ENCODE measurements around the gene FOXM1. TPM values are rescaled to one million over a fixed set of nuclear protein-coding genes. Genes with fewer than 3 reads are reported as not detected.

FOXM1 gene
- total and polyA plus RNA-seq, 12 donors, result 0.79 to 8.6 (median 2.3) TPM

GRCh38 chr12:2826036-2826435 lies 50.9 kb downstream of the FOXM1 start:
- Histone ChIP-seq H3K9me3 (replicated peaks in 1 of 3) (no peaks in the 10 kb centered on the region), H3K36me3 (replicated peaks in 1 of 2) (peaks cover 0 to 88% of the 10 kb centered on the region in 2 donors), H3K27me3 (no peaks in the 10 kb centered on the region), H3K4me1 (replicated peaks in 1 of 2) (no peaks in the 10 kb centered on the region), H3K27ac (no peak overlapping the region), H3K4me3 (no peak overlapping the region)
- no peak for DNase-seq
- TF ChIP-seq CTCF (IDR thresholded peaks at IDR 0.05) (no peak), POLR2A (IDR thresholded peaks at IDR 0.05) (no peak)
- WGBS, 4 donors, result 91 to 97% (median 95%) methylated on average over 3 of the region's 3 CpGs
- intact Hi-C loops (cut with DNase I), result no loop called here

GRCh38 chr12:2825132-2825531 lies 51.8 kb downstream of the FOXM1 start:
- DNase-seq, result no peak
- no peak for TF ChIP-seq POLR2A (IDR thresholded peaks at IDR 0.05)
- no peak for TF ChIP-seq CTCF (IDR thresholded peaks at IDR 0.05)
- intact Hi-C loops (cut with DNase I), result no loop called here
- WGBS, 4 donors, result 78 to 86% (median 84%) methylated on average over 4 of the region's 4 CpGs
- no peaks in the 10 kb centered on the region for H3K9me3 ChIP-seq (replicated peaks in 1 of 3)
- H3K36me3 ChIP-seq (replicated peaks in 1 of 2), result peaks cover 0 to 91% of the 10 kb centered on the region in 2 donors
- no peak overlapping the region for H3K4me3 ChIP-seq
- no peaks in the 10 kb centered on the region for H3K27me3 ChIP-seq
- H3K27ac ChIP-seq, result no peak overlapping the region
- H3K4me1 ChIP-seq (replicated peaks in 1 of 2), result no peaks in the 10 kb centered on the region

GRCh38 chr12:2824541-2824940 lies 52.4 kb downstream of the FOXM1 start:
- H3K27ac ChIP-seq, result no peak overlapping the region

GRCh38 chr12:2823483-2823882 lies 53.5 kb downstream of the FOXM1 start:
- Histone ChIP-seq H3K4me3 (no peak overlapping the region), H3K27me3 (no peaks in the 10 kb centered on the region), H3K27ac (no peak overlapping the region), H3K36me3 (replicated peaks in 1 of 2) (peaks cover 0 to 100% of the 10 kb centered on the region in 2 donors), H3K4me1 (replicated peaks in 1 of 2) (no peaks in the 10 kb centered on the region), H3K9me3 (replicated peaks in 1 of 3) (no peaks in the 10 kb centered on the region)
- 71 to 75% (median 74%) methylated on average over 7 of the region's 7 CpGs for WGBS, 4 donors
- no peak for DNase-seq
- intact Hi-C loops (cut with DNase I), result no loop called here
- TF ChIP-seq CTCF (IDR thresholded peaks at IDR 0.05) (no peak), POLR2A (IDR thresholded peaks at IDR 0.05) (no peak)

More at GRCh38 chr12:2824541-2824940, 52.4 kb downstream of the FOXM1 start:
- Histone ChIP-seq H3K9me3 (replicated peaks in 1 of 3) (no peaks in the 10 kb centered on the region), H3K4me3 (no peak overlapping the region), H3K36me3 (replicated peaks in 1 of 2) (peaks cover 0 to 95% of the 10 kb centered on the region in 2 donors), H3K27me3 (no peaks in the 10 kb centered on the region), H3K4me1 (replicated peaks in 1 of 2) (no peaks in the 10 kb centered on the region)
- intact Hi-C loops (cut with DNase I), result no loop called here
- no peak for DNase-seq
- WGBS, 4 donors, result 76 to 89% (median 82%) methylated on average over 6 of the region's 6 CpGs
- no peak for TF ChIP-seq CTCF (IDR thresholded peaks at IDR 0.05)
- no peak for TF ChIP-seq POLR2A (IDR thresholded peaks at IDR 0.05)
